Activated CD8-positive, alpha-beta memory T cell treated with anti-CD3 and anti-CD28 coated beads for 36 hours (primary cell): ENCODE measurements around the gene TBC1D26. TPM values are rescaled to one million over a fixed set of nuclear protein-coding genes. Genes with fewer than 3 reads are reported as not detected.
"Not testable (repeated sequence)": the region's sequence is repeated elsewhere in the genome, so short reads cannot be mapped to it uniquely, and the experiment has no call there.

Experiments used
- CTCF ChIA-PET: fragments of 350-600 bp; sonication (Branson Sonifier 250); formaldehyde crosslinking; loops from one replicate; lab custom pipeline; 2021; ENCODE audit warnings: antibody characterized with exemption; lab: Charles Lee
- POLR2A ChIA-PET: fragments of 350-600 bp; sonication (Branson Sonifier 250); formaldehyde crosslinking; loops from one replicate; lab custom pipeline; 2021; ENCODE audit warnings: antibody characterized with exemption; lab: Charles Lee
- total RNA-seq, 2 experiments: library from RNA; stranded (reverse); gene quantifications; one replicate each; pipeline ENCODE4 v1.2.3, GENCODE V29; 2021

The TBC1D26 gene
- total RNA-seq, 2 experiments from 2014 or later = 0.08 to 0.46 TPM

- ChIA-PET CTCF (no interaction called here), POLR2A (no interaction called here)
Observed at GRCh38 chr17:15742051-15742795, 10.1 kb downstream of the TBC1D26 start.

- ChIA-PET CTCF (no interaction called here), POLR2A (no interaction called here)
Observed at GRCh38 chr17:15742921-15743320, 10.8 kb downstream of the TBC1D26 start.

GRCh38 chr17:15744074-15744676, 12.1 kb downstream of the TBC1D26 start:
- ChIA-PET CTCF (no interaction called here), POLR2A (no interaction called here)

GRCh38 chr17:15744885-15745284, 12.8 kb downstream of the TBC1D26 start:
- CTCF ChIA-PET = no interaction called here
- POLR2A ChIA-PET = no interaction called here

GRCh38 chr17:15749403-15749802, 17.3 kb downstream of the TBC1D26 start:
- POLR2A ChIA-PET, CTCF ChIA-PET: not testable (repeated sequence)

GRCh38 chr17:15768865-15769533, 36.9 kb downstream of the TBC1D26 start:
- POLR2A ChIA-PET, CTCF ChIA-PET: not testable (repeated sequence)

GRCh38 chr17:15770679-15771078, 38.6 kb downstream of the TBC1D26 start:
- CTCF ChIA-PET, POLR2A ChIA-PET: not testable (repeated sequence)

- ChIA-PET CTCF (no interaction called here), POLR2A (no interaction called here)
Observed at GRCh38 chr17:15776871-15777270, 44.8 kb downstream of the TBC1D26 start.

GRCh38 chr17:15777297-15777696, 45.2 kb downstream of the TBC1D26 start:
- CTCF ChIA-PET = no interaction called here
- POLR2A ChIA-PET = no interaction called here

GRCh38 chr17:15777717-15778116, 45.6 kb downstream of the TBC1D26 start:
- CTCF ChIA-PET = no interaction called here
- POLR2A ChIA-PET = no interaction called here

GRCh38 chr17:15779119-15779518, 47.0 kb downstream of the TBC1D26 start:
- ChIA-PET CTCF (no interaction called here), POLR2A (no interaction called here)

- ChIA-PET CTCF (no interaction called here), POLR2A (no interaction called here)
Observed at GRCh38 chr17:15780188-15780587, 48.1 kb downstream of the TBC1D26 start.

- ChIA-PET CTCF (no interaction called here), POLR2A (no interaction called here)
Observed at GRCh38 chr17:15782866-15783265, 50.8 kb downstream of the TBC1D26 start.

- POLR2A ChIA-PET = no interaction called here
- CTCF ChIA-PET = no interaction called here
Observed at GRCh38 chr17:15783461-15783860, 51.4 kb downstream of the TBC1D26 start.

GRCh38 chr17:15784351-15784750, 52.3 kb downstream of the TBC1D26 start:
- CTCF ChIA-PET, POLR2A ChIA-PET: not testable (repeated sequence)

GRCh38 chr17:15787363-15788075, 55.4 kb downstream of the TBC1D26 start:
- CTCF ChIA-PET, POLR2A ChIA-PET: not testable (repeated sequence)

GRCh38 chr17:15788365-15788764, 56.3 kb downstream of the TBC1D26 start:
- POLR2A ChIA-PET, CTCF ChIA-PET: not testable (repeated sequence)
